H9 (cell line): ENCODE results near the gene POLR2L. TPM values are rescaled to one million over a fixed set of nuclear protein-coding genes. Genes with fewer than 3 reads are reported as not detected.
A peak's percentile ranks its signal among the peaks of the same experiment; 100 is the strongest.

Experiments used
- DNase-seq: peaks from one replicate; pipeline ENCODE4 v3.0.0-alpha.2; 2017
- H2AFZ ChIP-seq: one replicate; pipeline ENCODE4 v1.6.1; 2013; ENCODE audit warnings: mild to moderate bottlenecking, low read length, control low read depth, moderate library complexity
- H2AK5ac ChIP-seq: 2 replicates; pipeline ENCODE4 v1.6.1; 2013; ENCODE audit warnings: low read length, control low read depth, mixed read lengths; ENCODE audit not compliant: insufficient read length
- H2BK120ac ChIP-seq: one replicate; pipeline ENCODE4 v1.6.1; 2013; ENCODE audit warnings: low read depth, mild to moderate bottlenecking, low read length, control low read depth, inconsistent platforms; ENCODE audit not compliant: poor library complexity, severe bottlenecking
- H2BK12ac ChIP-seq: 2 replicates; pipeline ENCODE4 v1.6.1; 2013; ENCODE audit warnings: low read length, control low read depth, mixed read lengths, low read depth; ENCODE audit not compliant: insufficient read length
- H2BK15ac ChIP-seq: 2 replicates; pipeline ENCODE4 v1.6.1; 2013; ENCODE audit warnings: low read depth, low read length, control low read depth
- H2BK20ac ChIP-seq: one replicate; pipeline ENCODE4 v1.6.1; 2013; ENCODE audit warnings: low read depth, mild to moderate bottlenecking, low read length, control low read depth, inconsistent platforms; ENCODE audit not compliant: poor library complexity, severe bottlenecking
- H2BK5ac ChIP-seq: 2 replicates; pipeline ENCODE4 v1.6.1; 2013; ENCODE audit warnings: low read length, control low read depth, mixed read lengths; ENCODE audit not compliant: insufficient read length
- H3K14ac ChIP-seq: 2 replicates; pipeline ENCODE4 v1.6.1; 2013; ENCODE audit warnings: low read length, control low read depth; ENCODE audit not compliant: insufficient read depth
- H3K18ac ChIP-seq: 2 replicates; pipeline ENCODE4 v1.6.1; 2013; ENCODE audit warnings: low read depth, mild to moderate bottlenecking, mixed read lengths, low read length, control low read depth; ENCODE audit not compliant: insufficient read length
- H3K23ac ChIP-seq: 2 replicates; pipeline ENCODE4 v1.6.1; 2013; ENCODE audit warnings: low read length, control low read depth, mixed read lengths, low read depth; ENCODE audit not compliant: insufficient read length
- H3K23me2 ChIP-seq: 2 replicates; pipeline ENCODE4 v1.6.1; 2013; ENCODE audit warnings: low read depth, mild to moderate bottlenecking, mixed read lengths, low read length, control low read depth; ENCODE audit not compliant: insufficient read length, poor library complexity, severe bottlenecking
- H3K27ac ChIP-seq: 2 replicates; pipeline ENCODE4 v1.5.1; 2013; ENCODE audit warnings: low read length, control low read depth, mixed read lengths, low read depth; ENCODE audit not compliant: insufficient read length
- H3K27me3 ChIP-seq: 2 replicates; pipeline ENCODE4 v1.6.1; 2013; ENCODE audit warnings: low read length, control low read depth, inconsistent platforms; ENCODE audit not compliant: insufficient read depth
- H3K4ac ChIP-seq: 2 replicates; pipeline ENCODE4 v1.6.1; 2013; ENCODE audit warnings: low read depth, mild to moderate bottlenecking, control low read depth, inconsistent platforms, low read length, moderate library complexity
- H3K4me1 ChIP-seq: 2 replicates; pipeline ENCODE4 v1.6.1; 2013; ENCODE audit warnings: low read length, control low read depth, inconsistent platforms; ENCODE audit not compliant: insufficient read depth
- H3K4me2 ChIP-seq: 2 replicates; pipeline ENCODE4 v1.6.1; 2013; ENCODE audit warnings: low read length, control low read depth, mixed read lengths; ENCODE audit not compliant: insufficient read length, insufficient read depth
- H3K56ac ChIP-seq: 2 replicates; pipeline ENCODE4 v1.6.1; 2013; ENCODE audit warnings: low read depth, mild to moderate bottlenecking, mixed read lengths, low read length, control low read depth; ENCODE audit not compliant: insufficient read length
- H3K79me1 ChIP-seq: 2 replicates; pipeline ENCODE4 v1.6.1; 2013; ENCODE audit warnings: low read depth, mild to moderate bottlenecking, moderate library complexity, low read length, control low read depth, inconsistent platforms; ENCODE audit not compliant: insufficient read depth, poor library complexity, severe bottlenecking
- H3K79me2 ChIP-seq: 2 replicates; pipeline ENCODE4 v1.6.1; 2013; ENCODE audit warnings: low read length, control low read depth, inconsistent platforms; ENCODE audit not compliant: insufficient read depth
- H3K9ac ChIP-seq: 2 replicates; pipeline ENCODE4 v1.6.1; 2013; ENCODE audit warnings: low read length, control low read depth, mixed read lengths; ENCODE audit not compliant: insufficient read length; ENCODE audit errors: extremely low read depth
- H3K9me3 ChIP-seq: one replicate; pipeline ENCODE4 v1.6.1; 2013; ENCODE audit warnings: low read depth, low read length, inconsistent platforms; ENCODE audit not compliant: control insufficient read depth
- H3T11ph ChIP-seq: one replicate; pipeline ENCODE4 v1.6.1; 2013; ENCODE audit warnings: mild to moderate bottlenecking, low read length, control low read depth, inconsistent platforms
- H4K20me1 ChIP-seq: one replicate; pipeline ENCODE4 v1.6.1; 2013; ENCODE audit not compliant: control insufficient read depth, insufficient read length, insufficient read depth
- H4K5ac ChIP-seq: 2 replicates; pipeline ENCODE4 v1.6.1; 2013; ENCODE audit warnings: low read depth, mild to moderate bottlenecking, mixed read lengths, low read length, control low read depth; ENCODE audit not compliant: insufficient read length
- H4K8ac ChIP-seq: replicated peaks from 2 replicates; pipeline ENCODE4 v1.6.1; 2013; ENCODE audit warnings: low read length, control low read depth, mixed read lengths, low read depth; ENCODE audit not compliant: insufficient read length
- H4K91ac ChIP-seq: 2 replicates; pipeline ENCODE4 v1.6.1; 2013; ENCODE audit warnings: low read depth, mild to moderate bottlenecking, moderate library complexity, mixed read lengths, low read length, control low read depth; ENCODE audit not compliant: insufficient read length
- H3K27ac Mint-ChIP-seq, 3 experiments: 2 replicates in 2 of 3; 3 replicates in 1 of 3; pipeline ENCODE4 v1.8.0; 2020 to 2021; ENCODE audit warnings: mixed read lengths in 3 of 3, mild to moderate bottlenecking in 1 of 3, moderate library complexity in 1 of 3
- H3K27me3 Mint-ChIP-seq: 2 replicates; pipeline ENCODE4 v1.8.0; 2021; ENCODE audit warnings: low read depth, mild to moderate bottlenecking, moderate library complexity, mixed read lengths
- H3K36me3 Mint-ChIP-seq, 3 experiments: 2 replicates in 2 of 3; 3 replicates in 1 of 3; pipeline ENCODE4 v1.8.0; 2020 to 2021; ENCODE audit warnings: low read depth in 3 of 3, mixed read lengths in 3 of 3; ENCODE audit not compliant: insufficient read depth in 1 of 3
- H3K4me1 Mint-ChIP-seq, 2 experiments: 2 replicates each; pipeline ENCODE4 v1.8.0; 2020; ENCODE audit warnings: mixed read lengths in 2 of 2
- H3K4me3 Mint-ChIP-seq, 2 experiments: 2 replicates in 1 of 2; 3 replicates in 1 of 2; pipeline ENCODE4 v1.8.0; 2020 to 2021; ENCODE audit warnings: mild to moderate bottlenecking in 2 of 2, mixed read lengths in 2 of 2, moderate library complexity in 1 of 2
- H3K9me3 Mint-ChIP-seq, 2 experiments: 2 replicates in 1 of 2; 3 replicates in 1 of 2; pipeline ENCODE4 v1.8.0; 2020; ENCODE audit warnings: mild to moderate bottlenecking in 2 of 2, mixed read lengths in 2 of 2, moderate library complexity in 1 of 2
- CTCF ChIP-seq: fragments of 200-600 bp; sonication (generic); conservative IDR thresholded peaks from 3 replicates; pipeline ENCODE4 v1.8.0; 2021; ENCODE audit warnings: antibody characterized with exemption, mild to moderate bottlenecking
- WGBS: extraction: QIAGEN DNeasy Blood & Tissue Kit; methylation state at CpG from one replicate; pipeline ENCODE4 v1.1.7; 2013; ENCODE audit warnings: missing lambda C conversion rate, low lambda C conversion rate, mixed read lengths; ENCODE audit not compliant: insufficient read length; ENCODE audit errors: extremely low coverage; 5-methylcytosine and 5-hydroxymethylcytosine counted together
- total RNA-seq: library from RNA; stranded (reverse); gene quantifications from 2 replicates; pipeline ENCODE4 v1.2.1, GENCODE V29; 2021

POLR2L gene
- total RNA-seq, 1 experiment from 2014 or later, result 135 TPM

GRCh38 chr11:890794-891540 lies 48.6 kb upstream of the POLR2L start:
- Histone ChIP-seq H3K79me1 (no peaks in the 10 kb centered on the region), H2BK120ac (no peak overlapping the region)

More at GRCh38 chr11:890794-891540, 48.6 kb upstream of the POLR2L start:
- no peak overlapping the region for H2AK5ac ChIP-seq
- no peaks in the 10 kb centered on the region for H3K23me2 ChIP-seq
- H3K4ac ChIP-seq, result no peak overlapping the region
- H3K27ac ChIP-seq, result no peak overlapping the region
- WGBS, result no CpG with 5 or more reads among the region's 27 CpGs
- no peak overlapping the region for H2BK5ac ChIP-seq
- H4K5ac ChIP-seq, result no peak overlapping the region
- no peak overlapping the region for H3K56ac ChIP-seq
- H3K4me1 Mint-ChIP-seq, result peaks cover 5 to 15% of the 10 kb centered on the region in 2 experiments
- no peak overlapping the region for H3K4me3 Mint-ChIP-seq
- no peak overlapping the region for H2BK15ac ChIP-seq
- H3K18ac ChIP-seq, result no peak overlapping the region
- no peak overlapping the region for H2BK20ac ChIP-seq
- H3K4me2 ChIP-seq, result no peak overlapping the region
- H4K20me1 ChIP-seq, result peaks cover 2% of the 10 kb centered on the region
- peak overlapping the region in 1 of 3 experiments; percentile 73; a peak in 2 of 7 replicates for H3K27ac Mint-ChIP-seq
- H3K27me3 ChIP-seq, result no peaks in the 10 kb centered on the region
- H3K9me3 Mint-ChIP-seq, result no peaks in the 10 kb centered on the region
- H3T11ph ChIP-seq, result no peak overlapping the region
- H3K27me3 Mint-ChIP-seq, result no peaks in the 10 kb centered on the region
- H3K23ac ChIP-seq, result no peak overlapping the region
- H3K9me3 ChIP-seq, result no peaks in the 10 kb centered on the region
- H3K79me2 ChIP-seq, result no peaks in the 10 kb centered on the region
- H3K9ac ChIP-seq, result no peak overlapping the region
- H2BK12ac ChIP-seq, result no peak overlapping the region
- no peak for TF ChIP-seq CTCF
- H2AFZ ChIP-seq, result no peak overlapping the region
- no peak overlapping the region for H4K8ac ChIP-seq
- no peaks in the 10 kb centered on the region for H3K4me1 ChIP-seq
- H3K14ac ChIP-seq, result no peak overlapping the region
- DNase-seq, result no peak
- H4K91ac ChIP-seq, result no peak overlapping the region
- peaks cover 10 to 27% (median 25%) of the 10 kb centered on the region in 3 experiments for H3K36me3 Mint-ChIP-seq
